Stomach (tissue), 9 donors: ENCODE data around the gene KIFC3. TPM values are rescaled to one million over a fixed set of nuclear protein-coding genes. Genes with fewer than 3 reads are reported as not detected.
A peak's percentile ranks its signal among the peaks of the same experiment; 100 is the strongest.
"Not testable (repeated sequence)": the region's sequence is repeated elsewhere in the genome, so short reads cannot be mapped to it uniquely, and the experiment has no call there.

ENCODE experiments used
- DNase-seq, 2 donors: peaks; one replicate each; pipeline versions ENCODE4 v3.0.0 to v3.0.0-alpha.2; 2013 to 2019
- H3K27ac ChIP-seq, 5 donors: fragments of 200-600 bp in 4 of 5; sonication (generic) in 4 of 5; one replicate each; pipeline ENCODE4 v1.5.1; 2013 to 2019; ENCODE audit warnings: mild to moderate bottlenecking in 1 of 5, moderate library complexity in 1 of 5
- H3K27me3 ChIP-seq, 3 donors: fragments of 200-600 bp; sonication (generic); one replicate each; pipeline ENCODE4 v1.5.1; 2017 to 2019; ENCODE audit warnings: mixed run types in 1 of 3
- H3K36me3 ChIP-seq, 4 donors: fragments of 200-600 bp; sonication (generic); 1 replicate in 3 of 4; 2 replicates in 1 of 4; pipeline ENCODE4 v1.5.1; 2016 to 2019
- H3K4me1 ChIP-seq, 4 donors: fragments of 200-600 bp; sonication (generic); one replicate each; pipeline ENCODE4 v1.5.1; 2016 to 2019
- H3K4me3 ChIP-seq, 4 donors: fragments of 200-600 bp; sonication (generic) in 3 of 4; one replicate each; pipeline ENCODE4 v1.5.1; 2016 to 2019; ENCODE audit warnings: mild to moderate bottlenecking in 1 of 4
- H3K9me3 ChIP-seq, 4 donors: fragments of 200-600 bp; sonication (generic); one replicate each; pipeline ENCODE4 v1.5.1; 2016 to 2019
- CTCF ChIP-seq, 7 experiments: fragments of 450-650 bp in 4 of 7; fragments of 200-600 bp in 3 of 7; sonication (generic) in 3 of 7; IDR thresholded peaks; one replicate each; pipeline ENCODE4 v1.5.1; 2016 to 2019; ENCODE audit warnings: antibody characterized with exemption in 7 of 7, control low read depth in 2 of 7, mild to moderate bottlenecking in 1 of 7
- EP300 ChIP-seq: sonication (generic); formaldehyde crosslinking; IDR thresholded peaks from one replicate; pipeline ENCODE4 v1.6.1; 2017; ENCODE audit warnings: antibody characterized with exemption
- POLR2A ChIP-seq, 4 donors: fragments of 450-650 bp; IDR thresholded peaks; one replicate each; pipeline ENCODE4 v1.6.1; 2016; ENCODE audit warnings: antibody characterized with exemption in 4 of 4, control low read depth in 2 of 4, mild to moderate bottlenecking in 1 of 4, moderate library complexity in 1 of 4
- POLR2AphosphoS5 ChIP-seq, 3 donors: sonication (generic); formaldehyde crosslinking; IDR thresholded peaks; one replicate each; pipeline ENCODE4 v1.6.1; 2016; ENCODE audit warnings: antibody characterized with exemption in 3 of 3
- WGBS, 5 donors: extraction: QIAGEN DNeasy Blood & Tissue Kit in 3 of 5; methylation state at CpG; one replicate each; pipeline versions ENCODE4 v1.1.5 to v1.1.7; 2013 to 2018; 5-methylcytosine and 5-hydroxymethylcytosine counted together
- intact Hi-C: fragments of 100-400 bp; cut with DNase I; formaldehyde crosslinking; loops from one replicate; pipeline ENCODE4 v1.15.1; 2023; ENCODE audit warnings: low total_unique reads
- polyA plus RNA-seq, 3 donors: library from polyadenylated mRNA; stranded (reverse); fragments of 200-250 nt; gene quantifications; one replicate each; pipeline ENCODE4 v1.2.3, GENCODE V29; 2013
- total RNA-seq, 5 donors: library from RNA; depleted of rRNA; stranded (reverse); fragments of >200 nt; gene quantifications; one replicate each; pipeline versions ENCODE4 v1.1.0 to v1.2.3, GENCODE V29; 2014 to 2016
- donor health status: healthy with polysubstance abuse.
- donor health status: Bipolar disorder and iron deficiency.
- donor health status: healthy.

KIFC3 gene
- total and polyA plus RNA-seq, 8 donors = 2.3 to 249 (median 31.1) TPM

- WGBS, 5 donors = 45 to 51% (median 48%) methylated on average over 20 of the region's 20 CpGs
- intact Hi-C loops = no loop called here
- DNase-seq = no peak
- peak overlapping the region; percentile 72 to 97 (median 86) for H3K4me3 ChIP-seq
- peaks cover 0 to 11% (median 0%) of the 10 kb centered on the region in 4 donors for H3K36me3 ChIP-seq
- H3K27me3 ChIP-seq = no peaks in the 10 kb centered on the region
- H3K27ac ChIP-seq = peak overlapping the region; percentile 82 to 93 (median 87)
- H3K4me1 ChIP-seq = peaks cover 14 to 38% (median 23%) of the 10 kb centered on the region in 4 donors
- TF ChIP-seq EP300 (no peak), CTCF (IDR thresholded peaks at IDR 0.05) (no peak), POLR2AphosphoS5 (IDR thresholded peaks at IDR 0.05) (no peak), POLR2A (IDR thresholded peaks at IDR 0.05) (no peak)
- no peaks in the 10 kb centered on the region for H3K9me3 ChIP-seq
These were observed 67.9 kb downstream of the KIFC3 start for GRCh38 chr16:57734308-57734924.

GRCh38 chr16:57732714-57733113 lies 69.6 kb downstream of the KIFC3 start:
- no peak overlapping the region for H3K27ac ChIP-seq
- no peak for DNase-seq
- 64 to 81% (median 72%) methylated on average over 2 of the region's 2 CpGs for WGBS, 5 donors
- H3K4me3 ChIP-seq = no peak overlapping the region
- no peaks in the 10 kb centered on the region for H3K36me3 ChIP-seq
- H3K4me1 ChIP-seq = peaks cover 14 to 30% (median 21%) of the 10 kb centered on the region in 4 donors
- no peaks in the 10 kb centered on the region for H3K27me3 ChIP-seq
- H3K9me3 ChIP-seq = no peaks in the 10 kb centered on the region
- intact Hi-C loops = no loop called here
- TF ChIP-seq EP300 = no peak
- TF ChIP-seq POLR2A (IDR thresholded peaks at IDR 0.05) = no peak
- no peak for TF ChIP-seq POLR2AphosphoS5 (IDR thresholded peaks at IDR 0.05)
- TF ChIP-seq CTCF (IDR thresholded peaks at IDR 0.05) = no peak

GRCh38 chr16:57732037-57732436 lies 70.3 kb downstream of the KIFC3 start:
- no peaks in the 10 kb centered on the region for H3K9me3 ChIP-seq
- 59 to 76% (median 73%) methylated on average over 2 of the region's 2 CpGs for WGBS, 5 donors
- peaks cover 11 to 23% (median 17%) of the 10 kb centered on the region in 4 donors for H3K4me1 ChIP-seq
- no peaks in the 10 kb centered on the region for H3K27me3 ChIP-seq
- no peaks in the 10 kb centered on the region for H3K36me3 ChIP-seq
- no peak overlapping the region for H3K4me3 ChIP-seq
- DNase-seq = no peak
- intact Hi-C loops = no loop called here
- H3K27ac ChIP-seq = no peak overlapping the region
- TF ChIP-seq POLR2AphosphoS5 (IDR thresholded peaks at IDR 0.05) (no peak), POLR2A (IDR thresholded peaks at IDR 0.05) (no peak), CTCF (IDR thresholded peaks at IDR 0.05) (no peak), EP300 (no peak)

GRCh38 chr16:57730771-57731730 lies 71.2 kb downstream of the KIFC3 start:
- Histone ChIP-seq H3K27ac (no peak overlapping the region), H3K4me3 (no peak overlapping the region), H3K27me3 (no peaks in the 10 kb centered on the region), H3K36me3 (no peaks in the 10 kb centered on the region), H3K4me1 (peaks cover under 1 to 13% (median 8%) of the 10 kb centered on the region in 4 donors), H3K9me3 (no peaks in the 10 kb centered on the region)
- TF ChIP-seq EP300 (no peak), POLR2A (IDR thresholded peaks at IDR 0.05) (no peak), CTCF (IDR thresholded peaks at IDR 0.05) (no peak), POLR2AphosphoS5 (IDR thresholded peaks at IDR 0.05) (no peak)
- intact Hi-C loops = no loop called here
- 59 to 70% (median 69%) methylated on average over 12 to 13 of the region's 13 CpGs for WGBS, 5 donors
- DNase-seq = no peak

- H3K4me1 ChIP-seq = peaks cover 0 to 11% (median 4%) of the 10 kb centered on the region in 4 donors
- DNase-seq, H3K27ac ChIP-seq, H3K9me3 ChIP-seq, H3K36me3 ChIP-seq, H3K27me3 ChIP-seq, H3K4me3 ChIP-seq: not testable (repeated sequence)
- 89 to 96% (median 94%) methylated on average over 6 of the region's 6 CpGs for WGBS, 5 donors
- intact Hi-C loops = loop anchor here (10.0 kb wide), 1 partner anchor 155 kb away; no protein-coding TSS in a partner anchor
These were observed 72.4 kb downstream of the KIFC3 start for GRCh38 chr16:57729852-57730251.
